Neural progenitor cell (in vitro differentiated cells): ENCODE measurements around the gene ORMDL3. TPM values are rescaled to one million over a fixed set of nuclear protein-coding genes. Genes with fewer than 3 reads are reported as not detected.

Experiments used
- DNase-seq: peaks from one replicate; pipeline ENCODE4 v3.0.0-alpha.2; 2016; ENCODE audit warnings: low spot score
- H2AFZ ChIP-seq: fragments of 200-600 bp; sonication (generic); replicated peaks from 2 replicates; pipeline ENCODE4 v1.6.1; 2016; ENCODE audit warnings: antibody characterized with exemption
- H3F3A ChIP-seq: fragments of 200-600 bp; sonication (generic); 2 replicates; pipeline ENCODE4 v1.6.1; 2016; ENCODE audit warnings: antibody characterized with exemption, low read depth
- H3K27ac ChIP-seq: fragments of 200-600 bp; sonication (generic); 2 replicates; pipeline ENCODE4 v1.5.1; 2016; ENCODE audit warnings: mild to moderate bottlenecking
- H3K27me3 ChIP-seq: fragments of 200-600 bp; sonication (generic); 2 replicates; pipeline ENCODE4 v1.6.1; 2016; ENCODE audit warnings: mild to moderate bottlenecking, moderate library complexity
- H3K36me3 ChIP-seq: fragments of 200-600 bp; sonication (generic); 2 replicates; pipeline ENCODE4 v1.5.1; 2016
- H3K4me1 ChIP-seq: fragments of 200-600 bp; sonication (generic); 2 replicates; pipeline ENCODE4 v1.6.1; 2016; ENCODE audit warnings: mixed run types
- H3K4me2 ChIP-seq: fragments of 200-600 bp; sonication (generic); 2 replicates; pipeline ENCODE4 v1.6.1; 2016
- H3K4me3 ChIP-seq: fragments of 200-600 bp; sonication (generic); 2 replicates; pipeline ENCODE4 v1.5.1; 2016
- H3K79me2 ChIP-seq: fragments of 200-600 bp; sonication (generic); 2 replicates; pipeline ENCODE4 v1.6.1; 2016; ENCODE audit warnings: low read depth
- H3K9ac ChIP-seq: fragments of 200-600 bp; sonication (generic); 2 replicates; pipeline ENCODE4 v1.6.1; 2016
- H3K9me3 ChIP-seq: fragments of 200-600 bp; sonication (generic); 2 replicates; pipeline ENCODE4 v1.5.1; 2016; ENCODE audit warnings: low read depth
- H4K20me1 ChIP-seq: fragments of 200-600 bp; sonication (generic); 2 replicates; pipeline ENCODE4 v1.6.1; 2016; ENCODE audit warnings: low read depth
- H3K27ac Mint-ChIP-seq: 3 replicates; pipeline ENCODE4 v1.8.0; 2021; ENCODE audit warnings: mixed read lengths
- H3K27me3 Mint-ChIP-seq: 2 replicates; pipeline ENCODE4 v1.8.0; 2022; ENCODE audit warnings: low read depth, mild to moderate bottlenecking, inconsistent platforms, moderate library complexity, mixed read lengths; ENCODE audit not compliant: insufficient read depth
- H3K36me3 Mint-ChIP-seq: 3 replicates; pipeline ENCODE4 v1.8.0; 2021; ENCODE audit warnings: mixed read lengths
- H3K4me1 Mint-ChIP-seq: 3 replicates; pipeline ENCODE4 v1.8.0; 2021; ENCODE audit warnings: mixed read lengths
- H3K4me3 Mint-ChIP-seq: 3 replicates; pipeline ENCODE4 v1.8.0; 2021; ENCODE audit warnings: mild to moderate bottlenecking, moderate library complexity, mixed read lengths
- H3K9me3 Mint-ChIP-seq: 3 replicates; pipeline ENCODE4 v1.8.0; 2020; ENCODE audit warnings: mixed read lengths
- EZH2 ChIP-seq: fragments of 200-600 bp; sonication (generic); IDR thresholded peaks from 2 replicates; pipeline ENCODE4 v1.6.1; 2017; ENCODE audit warnings: antibody characterized with exemption, mild to moderate bottlenecking, moderate library complexity
- EZH2phosphoT487 ChIP-seq: fragments of 200-600 bp; sonication (generic); IDR thresholded peaks from 2 replicates; pipeline ENCODE4 v1.6.1; 2017; ENCODE audit warnings: antibody characterized with exemption
- total RNA-seq: library from RNA; depleted of rRNA; stranded (reverse); fragments of >200 nt; gene quantifications from 2 replicates; pipeline ENCODE4 v1.2.3, GENCODE V29; 2015; ENCODE audit warnings: low replicate concordance
- TF ChIP-seq, protein P1 (sequence below): fragments of 200-600 bp; sonication (generic); IDR thresholded peaks from 2 replicates; pipeline ENCODE4 v1.5.1; 2017; ENCODE audit warnings: antibody characterized with exemption, mild to moderate bottlenecking

ORMDL3 gene
- total RNA-seq, 1 donor from 2014 or later: 29.3 TPM

DNA sequence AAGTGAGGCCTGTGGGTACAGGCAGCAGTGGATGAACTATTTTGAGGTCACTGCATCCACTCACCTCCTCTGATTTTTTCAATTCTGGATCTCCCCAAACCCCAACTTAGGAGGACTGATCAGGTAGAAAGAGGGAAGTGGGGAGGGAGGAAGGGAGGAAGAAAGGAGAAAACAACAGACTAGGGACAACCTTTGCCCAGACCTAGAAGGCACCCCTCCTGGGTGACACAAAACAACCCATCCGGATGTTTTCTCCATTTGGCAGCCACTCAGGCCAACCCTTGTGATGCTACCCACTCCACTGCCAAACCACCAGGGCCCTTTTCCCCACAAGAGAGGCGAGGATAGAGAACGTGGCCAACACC lies 2.7 kb downstream of the ORMDL3 start:
- H3K4me1 Mint-ChIP-seq: peaks cover 30% of the 10 kb centered on the region

DNA sequence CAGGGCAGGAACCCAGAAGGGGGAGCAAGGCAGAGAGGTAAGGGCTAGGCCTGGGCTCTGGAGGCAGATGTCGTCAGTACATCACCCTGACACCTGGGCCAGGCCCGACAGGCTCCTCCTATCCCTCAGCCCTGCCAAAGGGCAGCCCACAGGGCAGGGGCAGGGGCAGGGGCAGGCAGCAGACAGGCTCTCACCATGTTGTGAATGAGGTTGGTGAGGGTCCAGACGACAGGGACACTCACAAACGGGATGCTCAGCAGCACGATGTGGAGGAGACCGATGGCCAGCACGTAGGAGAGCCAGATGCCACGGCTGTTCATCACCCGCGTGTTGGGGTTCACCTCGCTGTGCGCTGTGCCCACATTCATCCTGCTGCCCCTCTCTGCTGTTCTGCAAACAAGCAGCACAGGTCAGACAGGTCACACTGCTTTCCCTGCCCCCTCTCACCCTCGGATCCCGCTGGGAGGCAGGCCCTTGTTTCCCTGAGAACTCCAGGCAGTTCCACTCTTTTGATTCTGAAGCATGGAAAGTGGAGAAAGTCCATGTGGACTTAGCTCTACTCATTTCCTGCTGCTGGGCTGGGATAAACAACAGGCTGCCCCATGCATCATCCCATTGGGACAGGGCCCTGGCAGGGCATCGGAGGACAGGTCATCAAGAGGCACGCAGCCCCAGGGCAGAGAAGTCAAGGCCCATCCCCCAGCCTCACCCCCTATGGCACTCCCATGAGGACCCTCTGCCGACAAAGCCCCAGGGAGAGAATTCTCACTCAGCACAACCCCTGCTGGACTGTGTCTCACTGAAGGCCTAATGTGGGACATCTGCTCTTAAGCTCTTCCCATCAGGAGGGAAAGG lies 3.3 kb downstream of the ORMDL3 start:
- Histone ChIP-seq H3K27me3 (no peaks in the 10 kb centered on the region), H3K4me2 (peak overlapping the region; percentile 27), H3K9ac (no peak overlapping the region), H3K4me1 (peaks cover 30% of the 10 kb centered on the region), H3K4me3 (no peak overlapping the region), H3K9me3 (no peaks in the 10 kb centered on the region), H2AFZ (no peak overlapping the region), H3K27ac (no peak overlapping the region), H4K20me1 (peaks cover 29% of the 10 kb centered on the region), H3F3A (peaks cover 8% of the 10 kb centered on the region), H3K79me2 (peaks cover 26% of the 10 kb centered on the region), H3K36me3 (no peaks in the 10 kb centered on the region)
- Mint-ChIP-seq H3K27me3 (peaks cover 5% of the 10 kb centered on the region), H3K4me3 (peak overlapping the region; percentile 64), H3K9me3 (no peaks in the 10 kb centered on the region), H3K27ac (no peak overlapping the region), H3K36me3 (peaks cover 11% of the 10 kb centered on the region), H3K4me1 (peaks cover 30% of the 10 kb centered on the region)
- TF ChIP-seq EZH2 (no peak), EZH2phosphoT487 (no peak)
- TF ChIP-seq, protein P1, sequence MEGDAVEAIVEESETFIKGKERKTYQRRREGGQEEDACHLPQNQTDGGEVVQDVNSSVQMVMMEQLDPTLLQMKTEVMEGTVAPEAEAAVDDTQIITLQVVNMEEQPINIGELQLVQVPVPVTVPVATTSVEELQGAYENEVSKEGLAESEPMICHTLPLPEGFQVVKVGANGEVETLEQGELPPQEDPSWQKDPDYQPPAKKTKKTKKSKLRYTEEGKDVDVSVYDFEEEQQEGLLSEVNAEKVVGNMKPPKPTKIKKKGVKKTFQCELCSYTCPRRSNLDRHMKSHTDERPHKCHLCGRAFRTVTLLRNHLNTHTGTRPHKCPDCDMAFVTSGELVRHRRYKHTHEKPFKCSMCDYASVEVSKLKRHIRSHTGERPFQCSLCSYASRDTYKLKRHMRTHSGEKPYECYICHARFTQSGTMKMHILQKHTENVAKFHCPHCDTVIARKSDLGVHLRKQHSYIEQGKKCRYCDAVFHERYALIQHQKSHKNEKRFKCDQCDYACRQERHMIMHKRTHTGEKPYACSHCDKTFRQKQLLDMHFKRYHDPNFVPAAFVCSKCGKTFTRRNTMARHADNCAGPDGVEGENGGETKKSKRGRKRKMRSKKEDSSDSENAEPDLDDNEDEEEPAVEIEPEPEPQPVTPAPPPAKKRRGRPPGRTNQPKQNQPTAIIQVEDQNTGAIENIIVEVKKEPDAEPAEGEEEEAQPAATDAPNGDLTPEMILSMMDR: peak; percentile 30
- peak; percentile 51 for DNase-seq

More for the DNA sequence above, 2.7 kb downstream of the ORMDL3 start:
- peaks cover 29% of the 10 kb centered on the region for H4K20me1 ChIP-seq
- no peak overlapping the region for H3K27ac ChIP-seq
- H3K9ac ChIP-seq: no peak overlapping the region
- peaks cover 30% of the 10 kb centered on the region for H3K4me1 ChIP-seq
- DNase-seq: no peak
- no peak overlapping the region for H3K4me3 ChIP-seq
- Mint-ChIP-seq H3K36me3 (peaks cover 9% of the 10 kb centered on the region), H3K9me3 (no peaks in the 10 kb centered on the region), H3K4me3 (peak overlapping the region; percentile 64), H3K27ac (no peak overlapping the region), H3K27me3 (peaks cover 5% of the 10 kb centered on the region)
- TF ChIP-seq EZH2: no peak
- no peak for TF ChIP-seq EZH2phosphoT487
- TF ChIP-seq, protein P1: no peak
- no peaks in the 10 kb centered on the region for H3K27me3 ChIP-seq
- no peaks in the 10 kb centered on the region for H3K9me3 ChIP-seq
- H2AFZ ChIP-seq: no peak overlapping the region
- H3K79me2 ChIP-seq: peaks cover 26% of the 10 kb centered on the region
- peak overlapping the region; percentile 27 for H3K4me2 ChIP-seq
- H3K36me3 ChIP-seq: no peaks in the 10 kb centered on the region
- H3F3A ChIP-seq: peaks cover 8% of the 10 kb centered on the region

DNA sequence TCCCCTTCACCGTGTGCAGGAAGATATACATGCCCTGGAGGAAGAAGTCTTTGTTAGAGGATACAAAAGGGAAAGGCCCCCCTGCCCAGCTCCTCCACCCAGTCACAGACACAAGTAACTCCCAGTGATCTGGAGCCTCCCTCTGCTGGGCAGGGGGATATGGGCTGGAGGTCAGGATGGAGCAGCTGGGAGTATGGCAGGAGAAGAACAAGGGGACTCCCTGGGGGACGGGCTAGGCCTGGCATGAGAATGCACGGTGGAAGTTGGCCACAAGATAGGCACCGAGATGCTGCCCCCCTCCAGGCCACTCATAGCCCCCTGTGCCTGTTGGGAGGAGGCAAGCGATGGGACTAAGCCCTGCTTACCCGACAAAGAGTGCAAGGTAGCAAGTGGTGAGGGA lies 4.2 kb downstream of the ORMDL3 start:
- H3K27me3 ChIP-seq: no peaks in the 10 kb centered on the region
- H3K27ac Mint-ChIP-seq: no peak overlapping the region
- DNase-seq: no peak

More for the DNA sequence above, 4.2 kb downstream of the ORMDL3 start:
- Mint-ChIP-seq H3K9me3 (no peaks in the 10 kb centered on the region), H3K27me3 (peaks cover 3% of the 10 kb centered on the region), H3K4me3 (no peak overlapping the region), H3K4me1 (peaks cover 26% of the 10 kb centered on the region), H3K36me3 (peaks cover 11% of the 10 kb centered on the region)
- Histone ChIP-seq H3F3A (peaks cover 6% of the 10 kb centered on the region), H3K36me3 (no peaks in the 10 kb centered on the region), H3K27ac (no peak overlapping the region), H2AFZ (no peak overlapping the region), H3K4me3 (no peak overlapping the region), H3K9ac (no peak overlapping the region), H3K4me2 (no peak overlapping the region), H3K9me3 (no peaks in the 10 kb centered on the region), H3K4me1 (peaks cover 25% of the 10 kb centered on the region), H3K79me2 (peaks cover 26% of the 10 kb centered on the region), H4K20me1 (peaks cover 29% of the 10 kb centered on the region)
- TF ChIP-seq EZH2 (no peak), EZH2phosphoT487 (no peak)
- TF ChIP-seq, protein P1: no peak
